Central memory CD8-positive, alpha-beta T cell (primary cell): Measurements from ENCODE around the gene GJB1.

ENCODE experiments used
- ATAC-seq: fragments of 150-1000 bp; cut with Tn5 transposase; replicated peaks from 2 replicates; pipeline ENCODE4 v1.10.0; 2022; ENCODE audit warnings: mild to moderate bottlenecking, moderate FRiP score, moderate number of reproducible peaks; ENCODE audit not compliant: poor library complexity, severe bottlenecking; ENCODE audit errors: extremely low read depth
- DNase-seq, 2 donors: peaks; one replicate each; pipeline ENCODE4 v3.0.0; 2021; ENCODE audit warnings: low spot score in 2 of 2
- H3K27ac Mint-ChIP-seq: one replicate; pipeline ENCODE4 v1.8.0; 2022; ENCODE audit warnings: low read depth, mild to moderate bottlenecking, moderate library complexity, mixed read lengths
- H3K27me3 Mint-ChIP-seq: one replicate; pipeline ENCODE4 v1.8.0; 2022; ENCODE audit warnings: mixed read lengths
- H3K36me3 Mint-ChIP-seq: one replicate; pipeline ENCODE4 v1.8.0; 2022; ENCODE audit warnings: mild to moderate bottlenecking, moderate library complexity, mixed read lengths; ENCODE audit not compliant: insufficient read depth
- H3K4me1 Mint-ChIP-seq: one replicate; pipeline ENCODE4 v1.8.0; 2022; ENCODE audit warnings: mixed read lengths
- H3K4me3 Mint-ChIP-seq: one replicate; pipeline ENCODE4 v1.8.0; 2022; ENCODE audit warnings: mild to moderate bottlenecking, moderate library complexity, mixed read lengths
- H3K9me3 Mint-ChIP-seq: one replicate; pipeline ENCODE4 v1.8.0; 2022; ENCODE audit warnings: mixed read lengths

The GJB1 gene

GRCh38 chrX:71184803-71185495, 38.1 kb upstream of the GJB1 start:
- Mint-ChIP-seq H3K27me3 (no peaks in the 10 kb centered on the region), H3K4me3 (no peak overlapping the region), H3K9me3 (no peaks in the 10 kb centered on the region), H3K36me3 (peaks cover 8% of the 10 kb centered on the region), H3K27ac (peak overlapping the region; percentile 56), H3K4me1 (peaks cover 4% of the 10 kb centered on the region)
- DNase-seq (no peak), ATAC-seq (no peak)

DNA sequence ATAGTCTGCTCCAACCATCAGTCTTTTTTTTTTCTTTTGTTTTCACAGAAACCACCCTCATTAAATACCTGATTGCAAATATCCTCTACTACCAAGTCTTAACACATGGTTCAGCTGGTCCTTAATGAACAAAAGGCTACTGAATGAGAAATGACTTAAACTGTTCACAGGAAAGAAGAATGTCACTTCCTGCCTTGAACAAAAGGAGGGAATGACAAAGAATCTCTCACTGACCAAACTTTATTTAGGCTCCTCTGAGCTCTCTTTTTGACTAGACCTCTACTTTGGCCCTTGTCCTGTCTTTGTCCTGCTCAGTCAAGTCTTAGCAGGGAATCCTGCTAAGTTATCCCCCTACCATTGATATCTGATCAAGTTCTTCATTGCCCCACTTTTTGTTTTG, 31.8 kb upstream of the GJB1 start:
- no peak overlapping the region for H3K4me3 Mint-ChIP-seq
- H3K36me3 Mint-ChIP-seq, result peaks cover 12% of the 10 kb centered on the region
- H3K27me3 Mint-ChIP-seq, result no peaks in the 10 kb centered on the region
- peaks cover 22% of the 10 kb centered on the region for H3K4me1 Mint-ChIP-seq
- ATAC-seq (no peak), DNase-seq (no peak)
- H3K9me3 Mint-ChIP-seq, result no peaks in the 10 kb centered on the region
- H3K27ac Mint-ChIP-seq, result peak overlapping the region; percentile 16

DNA sequence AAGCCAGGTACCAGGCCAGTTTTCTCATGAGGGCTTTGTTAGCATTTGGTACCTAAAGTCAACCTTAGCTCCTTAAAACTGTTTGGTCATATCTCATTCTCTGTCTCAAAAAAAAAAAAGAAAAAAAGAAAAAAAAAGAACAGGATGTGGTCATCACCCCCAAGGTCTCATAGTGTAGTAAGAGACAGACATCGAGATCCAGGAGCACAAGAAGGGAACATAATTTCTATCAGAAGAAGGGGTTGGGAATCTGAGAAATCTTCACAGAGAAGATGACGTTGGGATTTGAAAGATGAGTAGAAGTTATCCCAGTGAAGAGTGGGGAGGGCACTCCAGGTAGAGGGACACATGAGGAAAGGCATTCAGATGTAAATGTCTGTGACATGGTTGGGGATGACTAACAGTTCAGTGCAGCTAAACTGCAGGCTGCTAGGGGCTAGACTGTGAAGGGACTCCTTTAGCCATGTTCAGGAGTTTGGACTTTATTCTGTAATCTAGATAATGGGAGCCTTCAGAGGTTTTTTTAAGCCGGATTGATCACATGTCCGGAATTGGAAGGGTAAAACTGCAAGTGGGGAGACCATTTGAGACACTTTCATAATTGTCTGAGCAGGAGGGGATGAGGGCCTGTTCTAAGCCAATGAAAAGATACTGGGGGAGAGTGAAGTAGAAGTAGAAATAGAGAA, 26.9 kb upstream of the GJB1 start:
- H3K9me3 Mint-ChIP-seq, result no peaks in the 10 kb centered on the region
- DNase-seq (no peak), ATAC-seq (peak; percentile 78)
- peak overlapping the region; percentile 91 for H3K27ac Mint-ChIP-seq
- peaks cover 10% of the 10 kb centered on the region for H3K36me3 Mint-ChIP-seq
- peak overlapping the region; percentile 78 for H3K4me3 Mint-ChIP-seq
- no peaks in the 10 kb centered on the region for H3K27me3 Mint-ChIP-seq
- H3K4me1 Mint-ChIP-seq, result peaks cover 26% of the 10 kb centered on the region

DNA sequence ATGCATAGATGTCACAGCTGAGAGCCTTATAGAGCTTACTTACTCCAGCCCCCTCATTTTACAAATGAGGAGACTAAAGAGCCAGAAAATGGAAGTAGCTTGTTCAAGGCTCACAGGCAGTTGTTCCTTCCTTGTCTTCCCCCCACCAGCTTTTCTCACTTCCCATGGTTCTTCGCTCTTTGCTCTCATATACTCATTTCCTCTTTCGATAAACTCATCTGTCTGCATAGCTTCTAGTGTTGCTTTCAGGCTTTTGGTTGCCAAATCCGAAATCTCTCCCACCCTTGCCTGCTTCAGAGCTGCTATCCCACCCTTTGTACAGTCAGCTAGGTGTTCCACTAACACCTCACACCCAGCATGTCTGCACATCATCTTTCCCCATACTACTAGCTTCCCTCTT, 25.0 kb upstream of the GJB1 start:
- Mint-ChIP-seq H3K4me1 (peaks cover 18% of the 10 kb centered on the region), H3K9me3 (no peaks in the 10 kb centered on the region), H3K27me3 (no peaks in the 10 kb centered on the region), H3K4me3 (peak overlapping the region; percentile 78), H3K36me3 (peaks cover 8% of the 10 kb centered on the region), H3K27ac (peak overlapping the region; percentile 81)
- ATAC-seq (no peak), DNase-seq (no peak)

DNA sequence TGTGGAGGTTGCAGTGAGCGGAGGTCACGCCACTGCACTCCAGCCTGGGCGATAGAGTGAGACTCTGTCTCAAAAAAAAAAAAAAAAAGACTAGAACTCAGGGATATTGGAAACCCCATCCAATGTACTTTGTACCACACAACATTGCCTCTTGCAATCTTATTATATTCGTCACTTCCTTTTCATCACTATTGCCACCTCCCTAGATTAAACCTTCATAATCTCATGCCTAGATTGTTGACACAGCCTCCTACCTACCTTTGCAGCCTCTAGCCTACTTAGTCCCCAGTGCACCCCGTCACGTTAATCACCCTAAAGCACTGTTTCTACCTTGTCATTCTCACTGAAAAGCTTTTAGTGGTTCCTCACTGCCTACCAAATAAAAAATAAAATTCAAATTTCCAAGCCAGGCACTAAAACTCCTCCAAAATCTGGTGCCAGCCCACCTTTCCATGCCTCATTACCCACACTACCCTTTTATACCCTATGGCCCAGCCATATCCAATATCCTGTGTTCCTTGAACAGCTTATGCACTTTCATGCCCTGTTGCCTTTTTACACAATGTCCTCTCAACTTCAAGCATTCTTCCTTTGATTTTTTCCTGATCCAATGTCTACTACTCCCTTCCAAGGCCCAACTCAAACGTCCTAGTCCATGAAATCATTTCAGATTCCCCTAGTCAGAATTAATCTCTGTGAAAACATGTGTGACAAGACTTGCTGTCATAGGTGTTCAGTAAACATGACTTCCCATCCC, 23.6 kb upstream of the GJB1 start:
- Mint-ChIP-seq H3K36me3 (peaks cover 5% of the 10 kb centered on the region), H3K27me3 (no peaks in the 10 kb centered on the region), H3K4me1 (peaks cover 18% of the 10 kb centered on the region), H3K4me3 (peak overlapping the region; percentile 60), H3K9me3 (no peaks in the 10 kb centered on the region), H3K27ac (no peak overlapping the region)
- ATAC-seq, result no peak
- no peak for DNase-seq

- ATAC-seq (no peak), DNase-seq (no peak)
- H3K4me3 Mint-ChIP-seq, result no peak overlapping the region
- no peak overlapping the region for H3K27ac Mint-ChIP-seq
- no peaks in the 10 kb centered on the region for H3K9me3 Mint-ChIP-seq
- H3K36me3 Mint-ChIP-seq, result no peaks in the 10 kb centered on the region
- no peaks in the 10 kb centered on the region for H3K27me3 Mint-ChIP-seq
- no peaks in the 10 kb centered on the region for H3K4me1 Mint-ChIP-seq
Measured at GRCh38 chrX:71210816-71211215, 12.2 kb upstream of the GJB1 start.

- Mint-ChIP-seq H3K9me3 (no peaks in the 10 kb centered on the region), H3K4me1 (peaks cover 6% of the 10 kb centered on the region), H3K4me3 (no peak overlapping the region), H3K36me3 (no peaks in the 10 kb centered on the region), H3K27me3 (no peaks in the 10 kb centered on the region), H3K27ac (no peak overlapping the region)
- DNase-seq (no peak), ATAC-seq (no peak)
Measured at GRCh38 chrX:71212536-71212935, 10.5 kb upstream of the GJB1 start.

DNA sequence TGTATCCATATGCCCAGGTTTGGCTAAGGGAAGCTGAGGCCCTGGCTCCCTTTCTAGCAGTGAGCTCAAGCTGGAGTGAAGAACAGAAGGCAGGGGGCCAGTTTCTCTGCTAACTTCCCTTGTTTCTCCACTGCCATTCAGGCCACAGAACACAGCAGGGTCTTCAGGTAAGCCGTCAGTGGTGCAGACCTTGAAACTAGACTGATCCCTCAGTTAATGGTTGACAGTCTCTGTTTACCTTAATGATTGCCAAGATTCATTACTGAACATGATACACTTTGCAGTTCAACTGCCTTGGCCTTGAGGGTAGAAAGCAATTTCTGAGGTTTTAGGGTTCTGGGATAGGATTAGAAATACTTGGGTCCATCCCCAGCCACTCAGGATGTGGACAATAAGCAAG, 8.9 kb upstream of the GJB1 start:
- DNase-seq (no peak), ATAC-seq (no peak)
- Mint-ChIP-seq H3K27ac (no peak overlapping the region), H3K9me3 (no peaks in the 10 kb centered on the region), H3K36me3 (no peaks in the 10 kb centered on the region), H3K4me3 (no peak overlapping the region), H3K27me3 (no peaks in the 10 kb centered on the region), H3K4me1 (peaks cover 6% of the 10 kb centered on the region)

DNA sequence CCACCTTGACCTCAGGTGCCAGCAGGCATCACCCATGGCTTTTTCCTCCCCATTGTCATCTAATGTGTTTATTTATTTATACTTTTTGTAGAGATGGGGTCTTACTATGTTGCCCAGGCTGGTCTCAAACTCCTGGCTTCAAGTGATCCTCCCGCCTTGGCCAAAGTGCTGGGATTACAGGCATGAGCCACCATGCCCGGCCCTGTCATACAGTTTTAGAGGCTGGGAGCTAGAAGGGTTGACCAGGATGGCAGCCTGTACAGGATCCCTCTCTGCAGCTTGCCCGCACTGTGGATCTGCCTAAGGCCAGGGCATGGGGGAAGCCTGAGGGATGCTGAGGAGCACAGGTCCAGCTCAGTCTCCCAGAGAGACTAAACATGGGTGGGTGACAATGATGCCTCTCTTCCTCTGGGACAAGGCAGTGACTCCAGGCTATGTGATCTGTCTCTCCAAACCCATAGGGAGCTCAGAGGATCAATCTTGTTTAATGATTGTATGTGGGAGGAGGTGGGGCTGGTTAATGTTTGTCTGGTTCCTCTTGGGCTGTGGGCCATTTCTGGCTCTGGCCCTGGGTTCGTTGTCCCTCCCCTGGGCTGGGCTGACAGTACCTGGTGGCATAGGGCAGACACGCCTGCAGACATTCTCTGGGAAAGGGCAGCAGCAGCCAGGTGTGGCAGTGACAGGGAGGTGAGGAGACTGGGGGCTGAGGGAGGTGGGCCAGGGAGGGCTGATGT, 8.3 kb upstream of the GJB1 start:
- Mint-ChIP-seq H3K4me3 (no peak overlapping the region), H3K27me3 (no peaks in the 10 kb centered on the region), H3K27ac (no peak overlapping the region), H3K4me1 (peaks cover 6% of the 10 kb centered on the region), H3K36me3 (no peaks in the 10 kb centered on the region), H3K9me3 (no peaks in the 10 kb centered on the region)
- DNase-seq (no peak), ATAC-seq (no peak)

DNA sequence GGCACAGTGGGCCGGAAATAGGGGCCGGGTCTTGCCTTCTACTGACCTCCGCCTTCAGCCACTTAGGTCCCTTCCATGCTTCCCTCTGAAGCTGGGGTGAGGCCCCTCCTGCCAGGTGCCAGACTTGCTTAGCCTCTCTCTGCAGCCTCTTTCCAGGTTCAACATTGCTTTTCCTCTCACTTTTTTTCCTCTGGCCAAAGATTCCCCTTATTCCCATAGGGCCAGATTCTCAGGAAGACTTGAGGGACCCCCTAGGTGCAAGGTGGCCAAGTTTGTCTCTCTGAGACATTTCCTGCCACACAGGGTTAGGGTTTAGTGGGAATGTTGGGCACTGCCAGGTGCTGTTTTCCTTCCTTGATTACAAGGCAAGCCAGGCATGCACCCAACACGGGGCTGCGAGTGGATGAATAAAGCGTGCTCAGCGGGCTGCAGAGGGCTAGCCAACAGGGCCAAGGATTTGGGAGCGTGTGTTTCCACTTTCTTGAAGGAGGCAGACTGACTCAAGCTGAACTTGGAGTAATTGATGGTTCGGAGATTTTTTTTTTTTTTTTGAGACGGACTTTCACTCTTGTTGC, 7.6 kb upstream of the GJB1 start:
- H3K27ac Mint-ChIP-seq, result no peak overlapping the region
- no peaks in the 10 kb centered on the region for H3K9me3 Mint-ChIP-seq
- H3K4me1 Mint-ChIP-seq, result peaks cover 6% of the 10 kb centered on the region
- DNase-seq (no peak), ATAC-seq (no peak)
- no peaks in the 10 kb centered on the region for H3K36me3 Mint-ChIP-seq
- H3K27me3 Mint-ChIP-seq, result no peaks in the 10 kb centered on the region
- no peak overlapping the region for H3K4me3 Mint-ChIP-seq

DNA sequence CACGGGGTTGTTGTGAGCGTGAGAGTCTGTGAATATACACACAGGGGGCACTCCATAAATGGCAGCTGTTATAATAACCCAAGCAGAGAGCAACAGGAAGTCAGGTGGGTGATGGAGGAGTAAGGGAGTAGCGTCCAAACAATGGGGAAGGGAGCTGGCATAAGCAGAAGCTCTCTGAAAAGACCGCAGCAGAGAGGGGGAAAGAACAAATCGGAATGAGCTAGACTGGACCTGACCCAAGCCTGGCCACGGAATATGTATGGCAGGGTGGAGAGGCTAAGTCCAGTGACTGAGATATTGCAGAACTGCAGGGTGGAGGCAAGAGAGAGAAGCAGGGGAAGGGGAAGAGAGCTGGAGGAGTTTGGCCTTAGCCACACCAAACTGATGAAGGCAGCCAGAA, 6.5 kb upstream of the GJB1 start:
- DNase-seq, result no peak
- Mint-ChIP-seq H3K9me3 (no peaks in the 10 kb centered on the region), H3K4me3 (no peak overlapping the region), H3K4me1 (peaks cover 6% of the 10 kb centered on the region), H3K27me3 (no peaks in the 10 kb centered on the region), H3K36me3 (no peaks in the 10 kb centered on the region), H3K27ac (no peak overlapping the region)
- no peak for ATAC-seq

GRCh38 chrX:71217298-71217697, 5.7 kb upstream of the GJB1 start:
- no peak for ATAC-seq
- Mint-ChIP-seq H3K27me3 (no peaks in the 10 kb centered on the region), H3K9me3 (no peaks in the 10 kb centered on the region), H3K4me1 (peaks cover 6% of the 10 kb centered on the region), H3K36me3 (no peaks in the 10 kb centered on the region), H3K27ac (no peak overlapping the region), H3K4me3 (no peak overlapping the region)
- no peak for DNase-seq
